IMR-90 (cell line): ENCODE data around the gene MAGI2.

ENCODE experiments used
- BHLHE40 ChIP-seq: fragments of 150-350 bp; IDR thresholded peaks from 2 replicates; pipeline ENCODE4 v1.6.1; 2016; ENCODE audit warnings: mild to moderate bottlenecking, low read depth, low read length
- CEBPB ChIP-seq: IDR thresholded peaks from 2 replicates; pipeline ENCODE4 v1.6.1; 2012; ENCODE audit warnings: low read depth, low read length, improper control_type of control experiment
- FOS ChIP-seq: fragments of 150-350 bp; IDR thresholded peaks from 2 replicates; pipeline ENCODE4 v1.6.1; 2016; ENCODE audit warnings: low read depth, low read length
- MXI1 ChIP-seq: IDR thresholded peaks from 2 replicates; pipeline ENCODE4 v1.6.1; 2012; ENCODE audit warnings: low read depth, mild to moderate bottlenecking, low read length, moderate library complexity, borderline replicate concordance
- POLR2A ChIP-seq: IDR thresholded peaks from 2 replicates; pipeline ENCODE4 v1.6.1; 2012; ENCODE audit warnings: mild to moderate bottlenecking, low read depth, low read length
- RAD21 ChIP-seq: IDR thresholded peaks from 2 replicates; pipeline ENCODE4 v1.6.1; 2012; ENCODE audit warnings: low read length, improper control_type of control experiment
- RFX5 ChIP-seq: IDR thresholded peaks from 2 replicates; pipeline ENCODE4 v1.8.0; 2012; ENCODE audit warnings: low read depth, mild to moderate bottlenecking, low read length, moderate library complexity
- TF ChIP-seq, protein P1 (sequence below): conservative IDR thresholded peaks from 2 replicates; pipeline ENCODE4 v1.5.1; 2012; ENCODE audit warnings: mild to moderate bottlenecking, low read depth, low read length, improper control_type of control experiment
- TF ChIP-seq, protein P2 (sequence below): fragments of 150-350 bp; IDR thresholded peaks from 2 replicates; pipeline ENCODE4 v1.6.1; 2016; ENCODE audit warnings: low read depth, mild to moderate bottlenecking, low read length, moderate library complexity, borderline replicate concordance

DNA sequence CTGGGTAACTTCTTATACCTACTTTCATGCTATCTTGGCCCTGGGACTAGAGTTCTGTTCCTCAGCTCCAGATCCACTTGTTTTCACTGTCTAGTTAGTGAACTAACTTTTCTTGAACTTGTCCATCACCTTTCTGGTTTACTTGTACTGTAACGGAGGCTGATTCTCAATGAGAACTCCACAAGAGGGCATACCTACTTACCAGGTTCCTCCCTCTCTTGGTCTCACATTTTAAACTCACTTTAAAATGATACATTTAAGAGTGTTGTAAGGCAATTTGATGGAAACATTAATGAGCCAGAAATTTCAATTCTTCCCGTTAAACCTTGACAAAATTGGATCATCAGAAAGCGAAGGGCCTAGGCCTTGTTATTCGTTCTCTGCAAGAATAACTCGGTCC, 111.6 kb downstream of the MAGI2 start:
- TF ChIP-seq, protein P1, sequence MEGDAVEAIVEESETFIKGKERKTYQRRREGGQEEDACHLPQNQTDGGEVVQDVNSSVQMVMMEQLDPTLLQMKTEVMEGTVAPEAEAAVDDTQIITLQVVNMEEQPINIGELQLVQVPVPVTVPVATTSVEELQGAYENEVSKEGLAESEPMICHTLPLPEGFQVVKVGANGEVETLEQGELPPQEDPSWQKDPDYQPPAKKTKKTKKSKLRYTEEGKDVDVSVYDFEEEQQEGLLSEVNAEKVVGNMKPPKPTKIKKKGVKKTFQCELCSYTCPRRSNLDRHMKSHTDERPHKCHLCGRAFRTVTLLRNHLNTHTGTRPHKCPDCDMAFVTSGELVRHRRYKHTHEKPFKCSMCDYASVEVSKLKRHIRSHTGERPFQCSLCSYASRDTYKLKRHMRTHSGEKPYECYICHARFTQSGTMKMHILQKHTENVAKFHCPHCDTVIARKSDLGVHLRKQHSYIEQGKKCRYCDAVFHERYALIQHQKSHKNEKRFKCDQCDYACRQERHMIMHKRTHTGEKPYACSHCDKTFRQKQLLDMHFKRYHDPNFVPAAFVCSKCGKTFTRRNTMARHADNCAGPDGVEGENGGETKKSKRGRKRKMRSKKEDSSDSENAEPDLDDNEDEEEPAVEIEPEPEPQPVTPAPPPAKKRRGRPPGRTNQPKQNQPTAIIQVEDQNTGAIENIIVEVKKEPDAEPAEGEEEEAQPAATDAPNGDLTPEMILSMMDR: no peak
- TF ChIP-seq FOS: no peak
- TF ChIP-seq POLR2A: no peak
- TF ChIP-seq, protein P2, sequence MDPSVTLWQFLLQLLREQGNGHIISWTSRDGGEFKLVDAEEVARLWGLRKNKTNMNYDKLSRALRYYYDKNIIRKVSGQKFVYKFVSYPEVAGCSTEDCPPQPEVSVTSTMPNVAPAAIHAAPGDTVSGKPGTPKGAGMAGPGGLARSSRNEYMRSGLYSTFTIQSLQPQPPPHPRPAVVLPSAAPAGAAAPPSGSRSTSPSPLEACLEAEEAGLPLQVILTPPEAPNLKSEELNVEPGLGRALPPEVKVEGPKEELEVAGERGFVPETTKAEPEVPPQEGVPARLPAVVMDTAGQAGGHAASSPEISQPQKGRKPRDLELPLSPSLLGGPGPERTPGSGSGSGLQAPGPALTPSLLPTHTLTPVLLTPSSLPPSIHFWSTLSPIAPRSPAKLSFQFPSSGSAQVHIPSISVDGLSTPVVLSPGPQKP: no peak
- TF ChIP-seq MXI1: no peak
- no peak for TF ChIP-seq RAD21
- no peak for TF ChIP-seq RFX5
- no peak for TF ChIP-seq BHLHE40
- no peak for TF ChIP-seq CEBPB
